Natural killer cell (primary cell): ENCODE results near the gene ERICH6B. TPM values are rescaled to one million over a fixed set of nuclear protein-coding genes. Genes with fewer than 3 reads are reported as not detected.
"Not testable (repeated sequence)": the region's sequence is repeated elsewhere in the genome, so short reads cannot be mapped to it uniquely, and the experiment has no call there.

Experiments
- ATAC-seq, 3 donors: fragments of 150-1000 bp in 2 of 3; fragments of 200-7000 bp in 1 of 3; cut with Tn5 transposase; 1 replicate in 1 of 3; 2 replicates in 2 of 3; pipeline ENCODE4 v1.10.0; 2021; ENCODE audit warnings: mild to moderate bottlenecking in 2 of 3, moderate library complexity in 2 of 3
- DNase-seq, 2 donors: peaks; one replicate each; pipeline versions ENCODE4 v3.0.0 to v3.0.0-alpha.2; 2013 to 2021; ENCODE audit warnings: mixed read lengths in 1 of 2
- H3K27ac ChIP-seq: one replicate; pipeline ENCODE4 v1.5.1; 2013; ENCODE audit warnings: mild to moderate bottlenecking, low read length
- H3K27me3 ChIP-seq: one replicate; pipeline ENCODE4 v1.6.1; 2013; ENCODE audit warnings: low read length; ENCODE audit not compliant: control insufficient read depth, insufficient read depth
- H3K36me3 ChIP-seq: one replicate; pipeline ENCODE4 v1.6.1; 2013; ENCODE audit warnings: low read length; ENCODE audit not compliant: control insufficient read depth, insufficient read depth
- H3K4me1 ChIP-seq: one replicate; pipeline ENCODE4 v1.6.1; 2013; ENCODE audit warnings: low read length; ENCODE audit not compliant: control insufficient read depth, insufficient read depth
- H3K4me3 ChIP-seq: one replicate; pipeline ENCODE4 v1.5.1; 2013; ENCODE audit warnings: low read length
- H3K9me3 ChIP-seq: one replicate; pipeline ENCODE4 v1.6.1; 2013; ENCODE audit warnings: low read length; ENCODE audit not compliant: control insufficient read depth, insufficient read depth
- H3K27ac Mint-ChIP-seq, 2 donors: one replicate each; pipeline ENCODE4 v1.8.0; 2022; ENCODE audit warnings: mild to moderate bottlenecking in 2 of 2, mixed read lengths in 2 of 2, moderate library complexity in 1 of 2
- H3K27me3 Mint-ChIP-seq, 2 donors: one replicate each; pipeline ENCODE4 v1.8.0; 2022; ENCODE audit warnings: low read depth in 2 of 2, mixed read lengths in 2 of 2
- H3K36me3 Mint-ChIP-seq: one replicate; pipeline ENCODE4 v1.8.0; 2022; ENCODE audit warnings: mixed read lengths
- H3K4me1 Mint-ChIP-seq, 2 donors: one replicate each; pipeline ENCODE4 v1.8.0; 2022; ENCODE audit warnings: mixed read lengths in 2 of 2
- H3K4me3 Mint-ChIP-seq: one replicate; pipeline ENCODE4 v1.8.0; 2022; ENCODE audit warnings: mild to moderate bottlenecking, moderate library complexity, mixed read lengths
- H3K9me3 Mint-ChIP-seq, 2 donors: one replicate each; pipeline ENCODE4 v1.8.0; 2022; ENCODE audit warnings: mixed read lengths in 2 of 2
- CTCF ChIP-seq: fragments of 200-600 bp; IDR thresholded peaks from one replicate; pipeline ENCODE4 v1.8.0; 2022; ENCODE audit warnings: antibody characterized with exemption
- WGBS: methylation state at CpG from one replicate; pipeline ENCODE4 v1.1.7; 2013; ENCODE audit warnings: missing lambda C conversion rate; ENCODE audit not compliant: insufficient coverage; 5-methylcytosine and 5-hydroxymethylcytosine counted together
- intact Hi-C: fragments of 100-400 bp; cut with micrococcal nuclease; formaldehyde crosslinking; loops from one replicate; pipeline ENCODE4 v1.14.2; 2022
- total RNA-seq, 4 donors: library from RNA; stranded (reverse); fragments of 120-200 nt in 1 of 4; gene quantifications; one replicate each; pipeline versions ENCODE4 v1.2.3 to v1.2.4, GENCODE V29; 2013 to 2022

Gene ERICH6B
- not detected for total RNA-seq
- not detected for total RNA-seq (2013)

GRCh38 chr13:45615501-45616101 is at the start of gene ERICH6B:
Gene ERICH6B (minus strand): TSS chr13:45615739. CDS start chr13:45597005, 18,734 bp downstream.
- H3K36me3 Mint-ChIP-seq: no peaks in the 10 kb centered on the region
- Histone ChIP-seq H3K27me3 (peaks cover 4% of the 10 kb centered on the region), H3K9me3 (no peaks in the 10 kb centered on the region), H3K27ac (no peak within 1 kb of the TSS), H3K4me3 (no peak within 1 kb of the TSS), H3K4me1 (no peaks in the 10 kb centered on the region), H3K36me3 (no peaks in the 10 kb centered on the region)
- DNase-seq (peak in 1 of 2 donors; percentile 15), ATAC-seq (no peak)
- H3K9me3 Mint-ChIP-seq: no peaks in the 10 kb centered on the region
- intact Hi-C loops: no loop called here
- H3K27ac Mint-ChIP-seq: no peak within 1 kb of the TSS
- H3K27me3 Mint-ChIP-seq: peaks cover 38 to 77% of the 10 kb centered on the region in 2 donors
- TF ChIP-seq CTCF: no peak
- H3K4me3 Mint-ChIP-seq: no peak within 1 kb of the TSS
- no peaks in the 10 kb centered on the region for H3K4me1 Mint-ChIP-seq
- WGBS: 8% methylated on average over 27 of the region's 27 CpGs

GRCh38 chr13:45662903-45663302 is 47.4 kb upstream of the ERICH6B start:
- H3K36me3 ChIP-seq, H3K27ac ChIP-seq, H3K9me3 ChIP-seq, H3K27me3 Mint-ChIP-seq, intact Hi-C loops, H3K36me3 Mint-ChIP-seq, H3K4me3 Mint-ChIP-seq, DNase-seq, H3K4me3 ChIP-seq, ATAC-seq, H3K4me1 ChIP-seq, H3K27me3 ChIP-seq, H3K9me3 Mint-ChIP-seq, H3K4me1 Mint-ChIP-seq, H3K27ac Mint-ChIP-seq: not testable (repeated sequence)
- WGBS: no CpG with 5 or more reads among the region's 1 CpG

DNA sequence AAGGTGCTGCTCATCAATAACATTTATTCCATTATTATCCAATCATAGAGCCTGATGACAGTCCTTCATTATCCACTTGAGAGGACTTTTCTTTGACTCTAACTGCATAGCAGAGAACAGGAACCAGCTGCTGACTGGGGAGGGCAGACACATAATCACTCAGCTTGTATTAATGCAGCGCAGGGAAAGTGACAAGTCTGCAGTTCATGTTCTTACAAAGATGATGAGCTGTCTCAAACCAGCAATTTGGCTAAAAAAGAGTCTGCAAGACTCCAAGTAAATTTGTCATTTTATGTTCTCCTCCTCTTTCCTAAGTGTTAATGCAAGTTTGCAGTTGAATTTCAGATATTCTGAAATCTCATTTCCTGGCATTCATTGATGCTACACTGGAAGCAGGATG is 46.6 kb upstream of the ERICH6B start:
- H3K36me3 Mint-ChIP-seq: no peaks in the 10 kb centered on the region
- Histone ChIP-seq H3K27me3 (no peaks in the 10 kb centered on the region), H3K27ac (no peak overlapping the region), H3K4me3 (no peak overlapping the region), H3K36me3 (no peaks in the 10 kb centered on the region), H3K4me1 (no peaks in the 10 kb centered on the region), H3K9me3 (no peaks in the 10 kb centered on the region)
- no peak overlapping the region for H3K27ac Mint-ChIP-seq
- H3K4me3 Mint-ChIP-seq: no peak overlapping the region
- H3K4me1 Mint-ChIP-seq: no peaks in the 10 kb centered on the region
- WGBS: 77% methylated on average over 1 of the region's 1 CpG
- ATAC-seq (no peak), DNase-seq (no peak)
- no peak for TF ChIP-seq CTCF
- no peaks in the 10 kb centered on the region for H3K9me3 Mint-ChIP-seq
- intact Hi-C loops: no loop called here
- peaks cover 0 to under 1% of the 10 kb centered on the region in 2 donors for H3K27me3 Mint-ChIP-seq

DNA sequence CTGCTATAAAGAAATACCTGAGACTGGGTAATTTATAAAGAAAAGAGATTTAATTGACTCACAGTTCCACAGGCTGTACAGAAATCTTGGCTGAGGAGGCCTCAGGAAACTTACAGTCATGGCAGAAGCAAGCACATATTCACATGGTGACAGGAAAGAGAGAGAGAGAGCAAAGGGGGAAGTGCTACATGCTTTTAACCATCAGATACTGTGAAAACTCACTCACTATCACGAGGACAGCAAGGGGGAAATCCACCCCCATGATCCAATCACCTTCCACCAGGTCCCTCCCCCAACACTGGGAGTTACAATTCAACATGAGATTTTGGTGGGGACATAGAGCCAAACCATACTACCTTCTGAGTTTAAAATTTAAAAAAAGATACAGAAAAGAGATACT is 44.9 kb upstream of the ERICH6B start:
- H3K27ac Mint-ChIP-seq, DNase-seq, H3K9me3 Mint-ChIP-seq, H3K4me3 Mint-ChIP-seq, H3K36me3 ChIP-seq, H3K4me3 ChIP-seq, H3K9me3 ChIP-seq, H3K4me1 Mint-ChIP-seq, intact Hi-C loops, H3K36me3 Mint-ChIP-seq, ATAC-seq, H3K27me3 Mint-ChIP-seq, H3K27ac ChIP-seq, H3K27me3 ChIP-seq, H3K4me1 ChIP-seq: not testable (repeated sequence)
- 0% methylated on average over 1 of the region's 1 CpG for WGBS
